NCI-H2196 (cell line): Measurements from ENCODE around the gene PCDH12.

Experiments used
- DNase-seq: peaks from one replicate; lab custom pipeline; 2025; ENCODE audit not compliant: unreplicated experiment; lab: John Stamatoyannopoulos, UW

Gene PCDH12

DNA sequence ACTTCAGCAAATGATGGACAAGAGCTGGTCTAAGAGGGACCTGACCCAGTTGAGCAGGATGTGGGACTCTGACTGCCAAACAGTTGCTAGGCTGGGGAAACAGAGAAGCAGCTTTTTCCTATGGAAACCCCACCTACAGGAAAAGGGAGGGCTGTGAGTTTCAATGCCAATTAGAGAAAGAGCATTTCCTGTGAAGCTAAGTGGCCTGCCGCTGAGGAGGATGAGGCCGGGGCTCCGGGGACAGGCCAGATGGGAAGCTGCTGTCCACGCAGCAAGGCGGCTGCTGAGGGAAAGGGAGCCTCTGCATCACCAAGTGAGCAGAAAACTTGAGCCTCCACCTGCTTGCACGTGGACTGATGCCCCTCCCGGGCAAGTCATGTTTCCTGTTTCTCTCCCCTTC, at the start of gene PCDH12:
Gene PCDH12 (minus strand): TSS at position 90 of the 400 bp plus-strand sequence. CDS start 351 bp downstream, outside the sequence.
- DNase-seq = no peak

- DNase-seq = no peak
Measured at GRCh38 chr5:142007237-142007544, 49.2 kb upstream of the PCDH12 start.

DNA sequence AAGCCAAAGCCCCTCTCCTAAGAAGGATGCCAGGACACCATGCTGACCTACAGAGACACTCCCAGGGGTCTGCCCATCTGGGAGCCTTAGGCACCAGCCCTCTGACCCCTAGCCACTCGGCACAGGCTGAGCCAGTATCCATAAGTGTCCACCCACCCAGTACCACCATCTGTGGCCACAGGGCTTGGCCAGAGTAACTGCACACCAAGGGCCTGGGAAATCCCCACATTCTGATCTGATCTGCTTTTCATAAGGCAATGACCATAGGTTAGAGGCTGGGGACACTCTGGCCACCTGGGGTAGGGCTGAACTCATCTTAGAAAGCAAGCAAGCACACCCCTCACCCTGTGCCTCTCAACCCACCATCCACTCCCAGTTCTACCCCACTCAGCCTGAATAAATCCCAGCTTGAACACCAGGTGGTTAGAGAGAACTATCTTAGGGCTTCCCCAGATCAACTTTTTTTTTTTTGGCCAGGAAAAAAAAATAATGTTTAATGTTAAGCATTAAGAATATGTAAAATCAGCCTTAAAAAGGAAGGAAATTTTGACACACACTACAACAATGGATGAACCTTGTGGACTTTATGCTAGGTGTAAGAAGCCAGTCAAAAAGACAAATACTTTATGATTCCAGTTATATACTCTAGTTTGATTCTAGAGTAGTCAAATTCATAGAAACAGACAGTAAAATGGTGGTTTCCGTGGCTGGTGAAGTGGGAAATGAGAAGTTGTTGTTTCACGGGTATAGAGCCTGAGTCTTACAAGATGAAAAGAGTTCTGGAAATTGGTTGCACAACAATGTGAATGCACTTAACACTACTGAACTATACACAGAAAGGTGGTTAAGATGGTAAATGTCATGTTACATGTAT, 48.6 kb upstream of the PCDH12 start:
- no peak for DNase-seq

GRCh38 chr5:142003266-142003800, 45.3 kb upstream of the PCDH12 start:
- no peak for DNase-seq

DNA sequence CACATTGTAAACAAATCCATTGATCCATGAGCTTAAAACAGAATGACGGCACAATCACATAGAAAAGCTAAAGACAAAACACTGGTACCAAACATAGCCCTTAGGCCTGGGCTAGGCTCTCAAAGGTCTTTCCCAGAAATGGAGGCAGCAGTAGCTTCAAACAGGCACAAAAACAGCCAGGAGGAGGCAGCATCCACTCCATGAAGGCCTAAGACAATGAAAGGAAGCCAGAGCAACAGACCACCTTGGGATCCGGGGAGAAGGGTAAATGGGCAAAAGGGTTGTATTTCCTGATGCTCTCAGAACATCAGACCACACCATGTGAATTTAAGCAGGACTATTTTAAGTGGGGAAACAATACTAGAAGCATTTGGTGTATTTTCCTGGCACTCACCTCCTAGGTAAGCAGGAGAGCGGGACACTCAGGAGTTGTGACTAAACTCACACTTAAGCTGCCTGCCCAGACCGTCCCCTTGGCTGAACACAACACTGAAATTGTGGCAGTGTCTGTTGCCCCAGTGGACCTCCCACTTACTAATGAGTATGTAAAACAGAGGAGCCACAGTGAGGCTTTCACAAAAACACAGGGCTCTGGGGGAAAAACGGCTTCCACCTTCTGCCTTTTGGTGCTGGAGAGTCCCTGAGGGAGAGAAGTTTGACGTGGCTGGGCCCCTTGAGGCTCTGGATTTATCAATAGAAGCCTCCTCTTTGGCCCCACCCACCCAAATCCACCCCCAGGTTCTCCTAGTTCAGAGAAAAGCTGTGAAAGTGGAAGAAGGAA, 42.9 kb upstream of the PCDH12 start:
- DNase-seq = no peak

GRCh38 chr5:142000173-142000572, 42.2 kb upstream of the PCDH12 start:
- DNase-seq = no peak

GRCh38 chr5:141997358-141997960, 39.5 kb upstream of the PCDH12 start:
- no peak for DNase-seq

- no peak for DNase-seq
Measured at GRCh38 chr5:141995656-141996055, 37.7 kb upstream of the PCDH12 start.

- DNase-seq = no peak
Measured at GRCh38 chr5:141994511-141995136, 36.6 kb upstream of the PCDH12 start.

DNA sequence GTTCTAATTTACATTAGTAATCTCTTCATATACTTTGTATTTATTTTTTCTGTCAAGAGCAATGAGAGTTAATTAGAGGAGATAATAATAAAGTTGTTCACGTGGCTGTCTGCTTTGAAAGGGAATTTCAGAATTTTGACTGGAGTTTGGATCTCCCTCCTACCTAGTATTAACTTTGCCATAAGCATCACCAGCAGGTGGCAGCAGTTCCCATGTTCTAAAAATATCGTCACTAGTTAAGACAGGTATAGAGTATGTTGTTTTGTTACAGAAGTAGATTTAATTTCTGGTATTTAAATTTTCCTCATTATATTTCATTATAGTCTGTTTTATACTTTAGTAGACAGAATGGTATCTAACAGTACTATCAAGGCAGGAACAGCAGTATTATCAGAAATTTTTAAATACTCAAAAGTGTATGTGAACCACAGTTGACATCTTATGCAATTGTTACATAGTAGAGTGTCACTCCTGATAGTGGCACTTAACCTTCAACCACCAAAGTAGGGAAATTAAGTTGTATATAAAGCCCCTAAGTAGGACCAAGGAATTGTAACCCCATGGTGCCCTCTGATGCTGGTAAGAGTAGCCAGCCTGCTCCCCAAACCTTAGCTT, 34.5 kb upstream of the PCDH12 start:
- peak; percentile 76 for DNase-seq

- no peak for DNase-seq
Measured at GRCh38 chr5:141989720-141990119, 31.7 kb upstream of the PCDH12 start.

DNA sequence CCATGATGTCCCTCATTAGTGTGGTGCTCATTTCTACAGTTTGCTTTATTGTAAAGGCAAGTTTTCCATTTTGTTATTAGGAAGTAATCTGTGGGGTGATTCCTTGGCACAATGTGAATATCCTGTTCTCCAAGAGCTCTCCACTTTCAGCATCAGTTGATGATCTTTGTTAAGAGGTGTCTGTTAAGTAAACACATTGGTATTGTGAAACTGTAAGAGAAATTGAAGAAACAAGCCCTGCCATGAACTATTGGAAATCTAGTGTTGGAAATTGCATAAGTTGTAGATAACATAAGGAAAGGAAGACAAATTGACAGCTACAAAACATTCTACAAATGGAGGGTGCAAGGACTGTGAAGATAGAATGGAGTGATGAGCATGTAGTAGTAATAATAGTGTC, 28.1 kb upstream of the PCDH12 start:
- no peak for DNase-seq

- DNase-seq = no peak
Measured at GRCh38 chr5:141982626-141983025, 24.6 kb upstream of the PCDH12 start.

DNA sequence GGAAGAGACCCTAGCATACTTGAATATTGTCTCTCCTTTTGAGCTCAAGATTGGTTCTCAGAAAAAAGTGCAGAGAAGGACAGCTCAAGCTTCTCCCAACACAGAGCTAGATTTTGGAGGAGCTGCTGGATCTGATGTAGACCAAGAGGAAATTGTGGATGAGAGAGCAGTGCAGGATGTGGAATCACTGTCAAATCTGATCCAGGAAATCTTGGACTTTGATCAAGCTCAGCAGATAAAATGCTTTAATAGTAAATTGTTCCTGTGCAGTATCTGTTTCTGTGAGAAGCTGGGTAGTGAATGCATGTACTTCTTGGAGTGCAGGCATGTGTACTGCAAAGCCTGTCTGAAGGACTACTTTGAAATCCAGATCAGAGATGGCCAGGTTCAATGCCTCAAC, 20.4 kb upstream of the PCDH12 start:
- no peak for DNase-seq

DNA sequence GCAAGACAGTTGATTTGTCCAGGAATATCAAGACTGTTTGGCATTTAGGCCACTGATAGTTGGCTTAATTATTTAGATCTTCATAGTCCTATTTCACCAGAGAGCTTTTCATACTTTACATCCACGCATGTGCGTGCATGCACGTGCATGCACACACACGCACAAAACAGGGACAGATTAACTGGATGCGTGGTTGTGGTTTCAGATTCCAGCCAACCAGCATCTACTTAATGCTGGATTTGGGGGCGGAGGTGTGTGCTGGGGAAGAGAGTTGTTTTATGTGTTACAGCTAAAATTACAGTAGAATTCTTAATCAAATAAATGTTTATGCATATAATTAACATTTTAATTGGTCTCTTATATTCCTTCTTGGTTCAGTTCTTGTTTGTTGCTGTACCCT, 18.2 kb upstream of the PCDH12 start:
- DNase-seq = no peak

- no peak for DNase-seq
Measured at GRCh38 chr5:141973871-141974595, 16.0 kb upstream of the PCDH12 start.

DNA sequence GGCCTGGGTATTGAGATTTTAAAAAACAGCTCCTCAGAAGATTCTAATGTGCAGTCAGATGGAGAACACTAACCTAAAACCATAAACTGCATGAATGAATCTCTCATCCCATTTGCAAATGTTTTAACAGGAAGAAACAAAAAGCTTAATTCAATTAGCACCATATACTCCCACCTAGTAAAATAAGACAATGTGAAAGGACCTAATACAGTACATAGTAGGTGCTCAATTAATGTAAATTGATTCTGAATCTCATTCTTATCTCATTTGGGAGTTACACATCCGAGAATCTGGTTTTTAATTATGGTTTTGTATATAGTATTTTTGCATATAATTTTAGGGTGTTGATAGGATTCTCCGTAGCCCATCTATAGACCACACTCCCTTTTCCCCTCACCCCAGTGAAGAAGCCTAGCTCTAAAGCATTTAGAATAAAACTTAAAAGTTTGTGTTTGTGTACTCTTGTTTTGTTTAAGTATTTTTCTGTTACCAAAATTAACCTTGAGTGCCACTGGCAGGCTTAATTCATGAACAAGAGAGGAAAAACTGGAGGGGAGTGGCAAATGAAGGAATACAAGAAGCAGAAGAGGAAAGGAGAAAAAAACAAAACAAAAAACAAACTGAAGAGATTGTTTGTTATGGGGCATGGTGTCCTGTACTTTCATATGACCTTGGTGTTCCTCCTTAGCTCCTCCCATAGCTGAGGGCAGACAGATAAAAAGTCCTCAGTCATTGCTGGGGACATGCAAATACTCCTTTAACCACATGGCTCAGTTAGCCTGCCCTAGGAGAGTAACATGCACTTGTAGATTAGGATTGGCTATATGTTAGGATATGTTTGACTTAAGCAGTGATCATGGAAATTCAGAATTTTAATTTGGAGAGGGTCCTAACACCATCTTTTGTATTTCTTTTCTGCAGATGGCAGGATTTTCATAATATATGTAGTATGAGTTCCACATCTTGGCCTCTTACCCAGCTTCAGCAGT, 12.1 kb upstream of the PCDH12 start:
- DNase-seq = no peak

GRCh38 chr5:141968914-141969608, 11.1 kb upstream of the PCDH12 start, which contains the start of gene RNF14:
Gene RNF14 (plus strand): TSS chr5:141969105. CDS start chr5:141973589, 4,484 bp downstream.
- peak; percentile 93 for DNase-seq
